Upper lobe of left lung (tissue), 6 donors: Measurements from ENCODE around the gene ATG16L1. TPM values are rescaled to one million over a fixed set of nuclear protein-coding genes. Genes with fewer than 3 reads are reported as not detected.

Experiments used
- ATAC-seq, 2 donors: fragments of 200-7000 bp; cut with Tn5 transposase; one replicate each; pipeline ENCODE4 v1.9.1; 2022; ENCODE audit warnings: mild to moderate bottlenecking in 2 of 2, moderate library complexity in 2 of 2; ENCODE audit not compliant: low FRiP score in 2 of 2
- DNase-seq, 2 donors: peaks; one replicate each; pipeline ENCODE4 v3.0.0-alpha.2; 2019 to 2020
- H3K27ac ChIP-seq, 4 donors: fragments of 200-600 bp; sonication (generic); one replicate each; pipeline ENCODE4 v1.5.1; 2016 to 2019
- H3K27me3 ChIP-seq, 4 donors: fragments of 200-600 bp; sonication (generic); one replicate each; pipeline ENCODE4 v1.5.1; 2017 to 2019
- H3K36me3 ChIP-seq, 4 donors: fragments of 200-600 bp; sonication (generic); one replicate each; pipeline ENCODE4 v1.5.1; 2016 to 2019
- H3K4me1 ChIP-seq, 4 donors: fragments of 200-600 bp; sonication (generic); one replicate each; pipeline ENCODE4 v1.5.1; 2018 to 2019
- H3K4me3 ChIP-seq, 4 donors: fragments of 200-600 bp; sonication (generic); one replicate each; pipeline ENCODE4 v1.5.1; 2017 to 2019; ENCODE audit warnings: mild to moderate bottlenecking in 2 of 4, moderate library complexity in 1 of 4
- H3K9me3 ChIP-seq, 4 donors: fragments of 200-600 bp; sonication (generic); one replicate each; pipeline ENCODE4 v1.5.1; 2018 to 2019
- CTCF ChIP-seq, 6 experiments: fragments of 450-650 bp in 4 of 6; fragments of 200-600 bp in 2 of 6; sonication (generic) in 2 of 6; IDR thresholded peaks; one replicate each; pipeline ENCODE4 v1.5.1; 2016 to 2019; ENCODE audit warnings: antibody characterized with exemption in 6 of 6
- EP300 ChIP-seq, 4 donors: sonication (generic); formaldehyde crosslinking; IDR thresholded peaks; one replicate each; pipeline ENCODE4 v1.5.1; 2017; ENCODE audit warnings: antibody characterized with exemption in 4 of 4, control low read depth in 2 of 4
- POLR2A ChIP-seq, 4 donors: fragments of 450-650 bp; IDR thresholded peaks; one replicate each; pipeline ENCODE4 v1.5.1; 2016 to 2017; ENCODE audit warnings: antibody characterized with exemption in 4 of 4, mild to moderate bottlenecking in 2 of 4
- POLR2AphosphoS5 ChIP-seq, 2 donors: sonication (generic); formaldehyde crosslinking; IDR thresholded peaks; one replicate each; pipeline ENCODE4 v1.5.1; 2017; ENCODE audit warnings: antibody characterized with exemption in 2 of 2
- WGBS, 2 donors: methylation state at CpG; one replicate each; pipeline ENCODE4 v1.1.5; 2017 to 2018; 5-methylcytosine and 5-hydroxymethylcytosine counted together
- total RNA-seq, 6 donors: library from RNA; depleted of rRNA in 4 of 6; stranded (reverse); fragments of >200 nt in 4 of 6; gene quantifications; one replicate each; pipeline versions ENCODE4 v1.1.0 to v1.2.1, GENCODE V29; 2016 to 2021
- donor health status: DM: no; HTN: no; CAD: no; lungs with moderate emphysema.
- donor health status: DM: no; HTN: yes; CAD: no; lungs with severe emphysema.

ATG16L1 gene
- total RNA-seq, 6 donors from 2014 or later, result 22.8 to 33.3 (median 26.4) TPM

GRCh38 chr2:233223059-233223894 is 28.2 kb upstream of the ATG16L1 start:
- no peaks in the 10 kb centered on the region for H3K9me3 ChIP-seq
- no peaks in the 10 kb centered on the region for H3K4me1 ChIP-seq
- no peak for DNase-seq
- H3K27ac ChIP-seq, result no peak overlapping the region
- no peak for ATAC-seq
- TF ChIP-seq POLR2AphosphoS5 (IDR thresholded peaks at IDR 0.05) (no peak), CTCF (IDR thresholded peaks at IDR 0.05) (no peak), POLR2A (IDR thresholded peaks at IDR 0.05) (no peak), EP300 (IDR thresholded peaks at IDR 0.05) (no peak)
- H3K27me3 ChIP-seq, result no peaks in the 10 kb centered on the region
- 87 to 90% methylated on average over 14 of the region's 14 CpGs for WGBS, 2 donors
- H3K36me3 ChIP-seq, result no peaks in the 10 kb centered on the region
- H3K4me3 ChIP-seq, result no peak overlapping the region

- WGBS, 2 donors, result 80 to 84% methylated on average over 5 of the region's 5 CpGs
- Histone ChIP-seq H3K9me3 (no peaks in the 10 kb centered on the region), H3K27ac (no peak overlapping the region), H3K27me3 (no peaks in the 10 kb centered on the region), H3K4me1 (no peaks in the 10 kb centered on the region), H3K36me3 (no peaks in the 10 kb centered on the region), H3K4me3 (no peak overlapping the region)
- no peak for TF ChIP-seq EP300 (IDR thresholded peaks at IDR 0.05)
- no peak for TF ChIP-seq POLR2AphosphoS5 (IDR thresholded peaks at IDR 0.05)
- no peak for TF ChIP-seq CTCF (IDR thresholded peaks at IDR 0.05)
- no peak for TF ChIP-seq POLR2A (IDR thresholded peaks at IDR 0.05)
- no peak for DNase-seq
- no peak for ATAC-seq
Observed at GRCh38 chr2:233225230-233226068, 26.0 kb upstream of the ATG16L1 start.

DNA sequence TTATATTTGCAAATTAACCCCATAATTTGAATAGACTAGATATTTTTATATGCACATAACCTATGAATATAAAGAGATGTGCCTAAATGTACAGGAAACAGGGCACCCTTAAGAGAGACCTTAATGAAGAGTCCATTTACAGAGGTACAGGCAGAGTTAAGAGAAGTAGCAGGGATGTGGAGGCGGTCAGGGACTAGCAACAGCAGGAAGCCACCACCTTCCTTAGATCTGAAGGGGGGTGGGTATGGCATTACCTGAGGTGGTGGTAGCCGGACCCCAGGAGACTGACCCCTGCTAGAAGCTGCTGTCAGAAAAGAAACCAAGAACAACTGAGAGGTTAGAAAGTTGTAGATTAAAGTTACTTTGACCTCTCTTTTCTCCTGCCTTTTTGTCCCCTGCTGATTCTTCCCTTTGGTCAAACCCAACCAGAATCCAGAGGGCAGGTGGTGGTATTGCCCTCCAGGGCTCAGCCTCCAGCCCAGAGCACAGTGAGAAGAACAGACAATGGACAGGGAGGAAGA is 24.9 kb upstream of the ATG16L1 start:
- ATAC-seq, result no peak
- H3K4me3 ChIP-seq, result no peak overlapping the region

DNA sequence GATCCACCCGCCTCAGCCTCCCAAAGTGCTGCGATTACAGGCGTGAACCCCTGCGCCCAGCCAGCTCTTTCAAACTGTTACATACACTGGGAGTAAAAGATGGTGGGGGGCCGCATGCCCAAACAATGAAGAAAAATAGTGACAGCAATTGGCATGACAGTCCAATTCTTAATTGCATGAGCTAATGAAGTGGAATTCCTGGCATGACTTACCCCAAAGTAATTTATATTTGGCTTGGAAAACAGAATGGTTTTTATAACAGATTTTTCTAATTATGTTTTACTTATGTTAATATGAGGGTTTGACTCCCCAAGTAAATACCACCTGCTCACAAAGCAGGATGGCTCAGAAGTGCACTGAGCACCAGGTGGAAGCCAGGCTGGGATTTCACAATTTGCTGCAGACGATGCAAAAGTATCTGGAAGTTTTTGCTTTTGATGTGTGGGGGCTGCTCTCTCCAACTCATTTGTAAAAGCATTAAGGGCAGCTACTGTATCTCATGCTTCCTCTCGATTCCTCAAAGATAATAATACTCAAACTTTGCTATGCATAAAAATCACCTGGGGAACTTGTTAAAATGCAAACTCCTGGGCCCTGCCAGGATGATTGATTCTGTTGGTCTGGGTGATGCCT is 24.0 kb upstream of the ATG16L1 start:
- H3K27me3 ChIP-seq, result no peaks in the 10 kb centered on the region
- no peaks in the 10 kb centered on the region for H3K4me1 ChIP-seq
- no peak overlapping the region for H3K4me3 ChIP-seq
- no peaks in the 10 kb centered on the region for H3K36me3 ChIP-seq
- H3K9me3 ChIP-seq, result no peaks in the 10 kb centered on the region
- H3K27ac ChIP-seq, result no peak overlapping the region
- 79 to 83% methylated on average over 7 of the region's 7 CpGs for WGBS, 2 donors
- DNase-seq (no peak), ATAC-seq (no peak)
- TF ChIP-seq EP300 (IDR thresholded peaks at IDR 0.05) (no peak), CTCF (IDR thresholded peaks at IDR 0.05) (no peak), POLR2AphosphoS5 (IDR thresholded peaks at IDR 0.05) (no peak), POLR2A (IDR thresholded peaks at IDR 0.05) (no peak)

More for the DNA sequence above, 24.9 kb upstream of the ATG16L1 start:
- TF ChIP-seq POLR2AphosphoS5 (IDR thresholded peaks at IDR 0.05) (no peak), EP300 (IDR thresholded peaks at IDR 0.05) (no peak), POLR2A (IDR thresholded peaks at IDR 0.05) (no peak), CTCF (IDR thresholded peaks at IDR 0.05) (no peak)
- Histone ChIP-seq H3K4me1 (no peaks in the 10 kb centered on the region), H3K27ac (no peak overlapping the region), H3K36me3 (no peaks in the 10 kb centered on the region), H3K9me3 (no peaks in the 10 kb centered on the region), H3K27me3 (no peaks in the 10 kb centered on the region)
- no peak for DNase-seq
- 79 to 89% methylated on average over 2 of the region's 2 CpGs for WGBS, 2 donors
